AG09319 (cell line): ENCODE results near the gene AMFR.

ENCODE experiments used
- DNase-seq: peaks from one replicate; pipeline ENCODE4 v3.0.0-alpha.2; 2010; ENCODE audit warnings: low read depth; ENCODE audit errors: extremely low read depth
- CTCF ChIP-seq: IDR thresholded peaks from 2 replicates; pipeline ENCODE4 v1.5.1; 2011; ENCODE audit warnings: low read depth, mild to moderate bottlenecking, inconsistent platforms, low read length, moderate library complexity

The AMFR gene

GRCh38 chr16:56373003-56373402 lies 52.3 kb downstream of the AMFR start:
- DNase-seq = no peak
- TF ChIP-seq CTCF = no peak

GRCh38 chr16:56372013-56372634 lies 53.2 kb downstream of the AMFR start:
- TF ChIP-seq CTCF = no peak
- no peak for DNase-seq

- no peak for TF ChIP-seq CTCF
- no peak for DNase-seq
Observed at GRCh38 chr16:56371660-56371937, 53.7 kb downstream of the AMFR start.

GRCh38 chr16:56370875-56371659 lies 54.3 kb downstream of the AMFR start:
- no peak for DNase-seq
- TF ChIP-seq CTCF = no peak

GRCh38 chr16:56370185-56370874 lies 55.0 kb downstream of the AMFR start:
- TF ChIP-seq CTCF = no peak

GRCh38 chr16:56369202-56369601 lies 56.1 kb downstream of the AMFR start:
- no peak for DNase-seq
- no peak for TF ChIP-seq CTCF

More at GRCh38 chr16:56370185-56370874, 55.0 kb downstream of the AMFR start:
- DNase-seq = no peak

- no peak for DNase-seq
- TF ChIP-seq CTCF = no peak
Observed at GRCh38 chr16:56368545-56368944, 56.8 kb downstream of the AMFR start.
